Lung (tissue), 12 donors: ENCODE results near the gene GAB2. TPM values are rescaled to one million over a fixed set of nuclear protein-coding genes. Genes with fewer than 3 reads are reported as not detected.

Experiments
- ATAC-seq: fragments of 200-7000 bp; cut with Tn5 transposase; one replicate; pipeline ENCODE4 v1.9.1; 2020; ENCODE audit warnings: moderate number of reproducible peaks; ENCODE audit not compliant: insufficient read depth, low FRiP score
- DNase-seq, 3 donors: peaks; one replicate each; pipeline ENCODE4 v3.0.0-alpha.2; 2013 to 2017
- H3K27ac ChIP-seq, 2 donors: one replicate each; pipeline ENCODE4 v1.5.1; 2013; ENCODE audit warnings: mild to moderate bottlenecking in 2 of 2, moderate library complexity in 2 of 2, control low read depth in 1 of 2, inconsistent platforms in 1 of 2, low read depth in 1 of 2, low read length in 1 of 2
- H3K27me3 ChIP-seq, 3 donors: one replicate each; pipeline ENCODE4 v1.5.1; 2013; ENCODE audit warnings: low read length in 2 of 3; ENCODE audit not compliant: control insufficient read depth in 3 of 3, insufficient read depth in 3 of 3
- H3K36me3 ChIP-seq, 4 donors: one replicate each; pipeline ENCODE4 v1.5.1; 2013; ENCODE audit warnings: low read length in 4 of 4, mild to moderate bottlenecking in 1 of 4, moderate library complexity in 1 of 4; ENCODE audit not compliant: control insufficient read depth in 4 of 4, insufficient read depth in 4 of 4
- H3K4me1 ChIP-seq, 5 donors: one replicate each; pipeline ENCODE4 v1.5.1; 2013; ENCODE audit warnings: low read length in 5 of 5, mild to moderate bottlenecking in 2 of 5, moderate library complexity in 1 of 5; ENCODE audit not compliant: control insufficient read depth in 5 of 5, insufficient read depth in 5 of 5
- H3K4me3 ChIP-seq: one replicate; pipeline ENCODE4 v1.5.1; 2013; ENCODE audit warnings: mild to moderate bottlenecking, control low read depth, moderate library complexity
- H3K9ac ChIP-seq, 2 donors: one replicate each; pipeline ENCODE4 v1.5.1; 2013; ENCODE audit warnings: low read length in 2 of 2, control low read depth in 1 of 2; ENCODE audit not compliant: insufficient read depth in 1 of 2
- H3K9me3 ChIP-seq, 4 donors: one replicate each; pipeline ENCODE4 v1.5.1; 2013; ENCODE audit warnings: low read length in 3 of 4, mild to moderate bottlenecking in 1 of 4, moderate library complexity in 1 of 4; ENCODE audit not compliant: control insufficient read depth in 4 of 4, insufficient read depth in 3 of 4
- CTCF ChIP-seq: IDR thresholded peaks from 2 replicates; pipeline ENCODE4 v1.5.1; 2012; ENCODE audit warnings: mild to moderate bottlenecking; ENCODE audit errors: control extremely low read depth, extremely low read depth
- WGBS, 2 donors: extraction: QIAGEN DNeasy Blood & Tissue Kit; methylation state at CpG; one replicate each; pipeline ENCODE4 v1.1.7; 2013; 5-methylcytosine and 5-hydroxymethylcytosine counted together
- polyA plus RNA-seq, 2 donors: library from polyadenylated mRNA; stranded (reverse); fragments of 200-250 nt; gene quantifications; one replicate each; pipeline ENCODE4 v1.2.1, GENCODE V29; 2013
- total RNA-seq, 2 donors: library from RNA; depleted of rRNA in 1 of 2; stranded (reverse); fragments of >200 nt in 1 of 2; gene quantifications; one replicate each; pipeline ENCODE4 v1.2.1, GENCODE V29; 2014 to 2021
- donor health status: control.
- donor health status: control.
- donor health status: Bipolar disorder and iron deficiency.
- donor health status: healthy.
- donor health status: DM: yes; HTN: yes; CAD: no.

The GAB2 gene
- total and polyA plus RNA-seq, 4 donors, result 17.8 to 47.9 (median 23.1) TPM

DNA sequence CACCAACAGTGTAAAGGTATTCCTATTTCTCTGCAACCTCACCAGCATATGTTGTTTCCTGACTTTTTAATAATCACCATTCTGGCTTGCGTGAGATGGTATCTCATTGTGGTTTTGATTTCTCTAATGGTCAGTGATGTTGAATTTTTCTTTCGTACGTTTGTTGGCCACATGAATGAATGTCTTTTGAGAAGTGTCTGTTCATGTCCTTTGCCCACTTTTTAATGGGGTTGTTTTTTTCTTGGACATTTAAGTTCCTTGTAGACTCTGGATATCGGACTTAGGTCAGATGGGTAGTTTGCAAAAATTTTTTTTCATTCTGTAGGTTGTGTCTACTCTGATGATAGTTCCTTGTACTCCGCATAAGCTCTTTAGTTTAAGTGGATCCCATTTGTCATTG is 206.1 kb downstream of the GAB2 start:
- no peak overlapping the region for H3K9ac ChIP-seq
- WGBS, 2 donors, result 91 to 94% methylated on average over 5 of the region's 5 CpGs
- no peaks in the 10 kb centered on the region for H3K9me3 ChIP-seq
- DNase-seq, result no peak
- no peak overlapping the region for H3K27ac ChIP-seq
- peaks cover 3 to 40% (median 20%) of the 10 kb centered on the region in 4 donors for H3K36me3 ChIP-seq
- no peak for ATAC-seq
- H3K27me3 ChIP-seq, result no peaks in the 10 kb centered on the region
- peaks cover 0 to 3% (median 0%) of the 10 kb centered on the region in 5 donors for H3K4me1 ChIP-seq
- no peak for TF ChIP-seq CTCF
- H3K4me3 ChIP-seq, result no peak overlapping the region

DNA sequence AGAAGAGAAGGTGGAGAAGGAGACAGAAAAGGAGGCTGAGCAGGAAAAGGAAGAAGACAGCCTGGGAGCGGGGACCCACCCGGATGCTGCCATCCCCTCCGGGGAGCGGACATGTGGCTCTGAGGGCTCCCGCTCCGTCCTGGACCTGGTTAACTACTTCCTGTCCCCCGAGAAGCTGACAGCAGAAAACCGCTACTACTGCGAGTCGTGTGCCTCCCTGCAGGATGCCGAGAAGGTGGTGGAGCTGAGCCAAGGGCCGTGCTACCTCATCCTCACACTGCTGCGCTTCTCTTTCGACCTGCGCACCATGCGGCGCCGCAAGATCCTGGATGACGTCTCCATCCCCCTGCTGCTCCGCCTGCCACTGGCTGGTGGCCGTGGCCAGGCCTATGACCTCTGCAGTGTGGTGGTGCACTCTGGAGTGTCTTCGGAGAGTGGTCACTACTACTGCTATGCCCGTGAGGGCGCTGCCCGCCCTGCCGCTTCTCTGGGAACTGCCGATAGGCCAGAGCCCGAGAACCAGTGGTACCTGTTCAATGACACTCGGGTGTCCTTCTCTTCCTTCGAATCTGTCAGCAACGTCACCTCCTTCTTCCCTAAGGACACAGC is 207.5 kb downstream of the GAB2 start:
- 91 to 92% methylated on average over 30 to 31 of the region's 31 CpGs for WGBS, 2 donors
- Histone ChIP-seq H3K4me1 (peaks cover 0 to 3% (median 0%) of the 10 kb centered on the region in 5 donors), H3K27ac (no peak overlapping the region), H3K27me3 (no peaks in the 10 kb centered on the region), H3K36me3 (peaks cover 3 to 37% (median 20%) of the 10 kb centered on the region in 4 donors), H3K4me3 (no peak overlapping the region), H3K9me3 (no peaks in the 10 kb centered on the region), H3K9ac (no peak overlapping the region)
- no peak for ATAC-seq
- TF ChIP-seq CTCF, result no peak
- no peak for DNase-seq

- H3K9me3 ChIP-seq, result no peaks in the 10 kb centered on the region
- 92 to 95% methylated on average over 18 of the region's 18 CpGs for WGBS, 2 donors
- peaks cover 0 to 3% (median 0%) of the 10 kb centered on the region in 5 donors for H3K4me1 ChIP-seq
- no peak for TF ChIP-seq CTCF
- peaks cover under 1 to 36% (median 19%) of the 10 kb centered on the region in 4 donors for H3K36me3 ChIP-seq
- H3K27me3 ChIP-seq, result no peaks in the 10 kb centered on the region
- no peak overlapping the region for H3K27ac ChIP-seq
- DNase-seq (no peak), ATAC-seq (no peak)
- no peak overlapping the region for H3K4me3 ChIP-seq
- H3K9ac ChIP-seq, result no peak overlapping the region
These were observed 208.1 kb downstream of the GAB2 start for GRCh38 chr11:78209478-78209877.
